ENCODE results near the gene SPATA31D3.
"Not testable (repeated sequence)": the region's sequence is repeated elsewhere in the genome, so short reads cannot be mapped to it uniquely, and the experiment has no call there.

SPATA31D3 gene

DNA sequence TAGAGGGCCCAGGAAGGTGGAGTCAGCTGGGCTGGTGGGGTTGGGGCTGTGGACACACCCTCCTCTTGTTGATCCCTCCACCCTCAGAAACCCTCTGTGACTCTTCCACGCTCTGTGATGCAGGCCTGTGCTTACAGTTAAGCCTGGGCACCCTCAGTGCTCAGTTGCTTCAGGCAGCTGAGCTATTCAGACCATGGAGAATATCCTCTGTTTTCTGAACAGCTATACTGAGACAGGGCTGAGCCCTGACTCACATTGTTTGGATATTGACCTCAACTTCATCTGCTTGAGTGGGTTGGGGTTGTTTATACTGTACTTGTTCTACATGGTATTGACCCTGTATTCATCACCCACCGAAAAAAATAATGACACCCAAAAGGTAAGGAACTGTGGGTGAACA lies at the start of gene SPATA31D3:
SPATA31D3 (plus strand) TSS at position 108 of the 400 bp plus-strand sequence; CDS start at position 194, 86 bp downstream.
- H3K9ac ChIP-seq (ENCODE audit: low read length); H3K27ac ChIP-seq (ENCODE audit: low read length); H3K36me3 ChIP-seq (ENCODE audit: control insufficient read depth, low read depth, low read length); H3K27me3 ChIP-seq (ENCODE audit: control insufficient read depth, insufficient read depth, low read length); H3K4me1 ChIP-seq (ENCODE audit: control insufficient read depth, low read depth, low read length); H3K9me3 ChIP-seq (ENCODE audit: control insufficient read depth, low read depth, low read length); H3K4me3 ChIP-seq (ENCODE audit: low read length): not testable (repeated sequence)

GRCh38 chr9:81893929-81894328 lies 49.4 kb upstream of the SPATA31D3 start:
- Histone ChIP-seq H3K4me3 (ENCODE audit: low read length) (no peak overlapping the region), H3K36me3 (ENCODE audit: control insufficient read depth, low read depth, low read length) (no peaks in the 10 kb centered on the region), H3K4me1 (ENCODE audit: control insufficient read depth, low read depth, low read length) (no peaks in the 10 kb centered on the region), H3K27ac (ENCODE audit: low read length) (no peak overlapping the region), H3K9ac (ENCODE audit: low read length) (no peak overlapping the region), H3K9me3 (ENCODE audit: control insufficient read depth, low read depth, low read length) (no peaks in the 10 kb centered on the region), H3K27me3 (ENCODE audit: control insufficient read depth, insufficient read depth, low read length) (no peaks in the 10 kb centered on the region)

DNA sequence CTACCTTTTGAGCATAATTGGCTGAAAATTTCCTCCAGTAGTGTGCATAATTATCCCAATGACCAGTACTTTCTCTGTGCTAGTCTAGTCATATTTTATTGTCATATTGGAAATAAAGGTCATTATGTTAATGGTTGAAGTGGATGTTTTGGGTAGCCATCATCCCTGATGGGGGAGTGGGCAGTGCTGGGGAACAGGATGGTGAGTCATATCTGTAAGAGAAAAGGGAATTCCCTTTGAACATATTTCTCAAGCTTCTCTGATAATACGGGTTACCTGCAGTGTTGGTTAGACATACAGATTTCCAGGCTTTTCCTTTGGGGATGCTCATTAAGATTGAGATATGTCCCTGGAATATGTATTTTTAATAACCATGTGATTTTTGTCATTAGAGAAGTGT lies 48.4 kb upstream of the SPATA31D3 start:
- H3K36me3 ChIP-seq (ENCODE audit: control insufficient read depth, low read depth, low read length), result no peaks in the 10 kb centered on the region
- no peaks in the 10 kb centered on the region for H3K27me3 ChIP-seq (ENCODE audit: control insufficient read depth, insufficient read depth, low read length)

DNA sequence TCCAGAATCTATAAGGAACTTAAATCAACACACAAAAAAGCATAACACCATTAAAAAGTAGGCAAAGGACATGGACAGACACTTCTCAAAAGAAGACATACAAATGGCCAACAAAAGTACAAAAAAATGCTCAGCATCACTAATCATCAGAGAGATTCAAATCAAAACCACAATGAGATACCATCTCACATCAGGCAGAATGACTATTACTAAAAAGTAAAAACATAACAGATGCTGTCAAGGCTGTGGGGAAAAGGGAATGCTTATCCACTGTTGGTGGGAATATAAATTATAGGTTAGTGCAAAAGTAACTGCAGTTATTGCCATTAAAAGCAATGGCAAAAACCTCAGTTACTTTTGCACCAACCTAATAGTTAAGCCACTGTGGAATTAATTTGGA lies 47.2 kb upstream of the SPATA31D3 start:
- H3K9me3 ChIP-seq (ENCODE audit: control insufficient read depth, low read depth, low read length), result no peaks in the 10 kb centered on the region
- no peak overlapping the region for H3K27ac ChIP-seq (ENCODE audit: low read length)
- H3K36me3 ChIP-seq (ENCODE audit: control insufficient read depth, low read depth, low read length), result no peaks in the 10 kb centered on the region
- no peak overlapping the region for H3K9ac ChIP-seq (ENCODE audit: low read length)
- no peaks in the 10 kb centered on the region for H3K27me3 ChIP-seq (ENCODE audit: control insufficient read depth, insufficient read depth, low read length)
- no peak overlapping the region for H3K4me3 ChIP-seq (ENCODE audit: low read length)
- H3K4me1 ChIP-seq (ENCODE audit: control insufficient read depth, low read depth, low read length), result peaks cover 5% of the 10 kb centered on the region

More for the DNA sequence above, 48.4 kb upstream of the SPATA31D3 start:
- Histone ChIP-seq H3K4me3 (ENCODE audit: low read length) (no peak overlapping the region), H3K9me3 (ENCODE audit: control insufficient read depth, low read depth, low read length) (no peaks in the 10 kb centered on the region), H3K4me1 (ENCODE audit: control insufficient read depth, low read depth, low read length) (no peaks in the 10 kb centered on the region), H3K9ac (ENCODE audit: low read length) (no peak overlapping the region), H3K27ac (ENCODE audit: low read length) (no peak overlapping the region)

GRCh38 chr9:81898851-81899250 lies 44.4 kb upstream of the SPATA31D3 start:
- no peaks in the 10 kb centered on the region for H3K9me3 ChIP-seq (ENCODE audit: control insufficient read depth, low read depth, low read length)
- no peaks in the 10 kb centered on the region for H3K36me3 ChIP-seq (ENCODE audit: control insufficient read depth, low read depth, low read length)
- H3K4me3 ChIP-seq (ENCODE audit: low read length), result no peak overlapping the region
- no peaks in the 10 kb centered on the region for H3K27me3 ChIP-seq (ENCODE audit: control insufficient read depth, insufficient read depth, low read length)
- peaks cover 5% of the 10 kb centered on the region for H3K4me1 ChIP-seq (ENCODE audit: control insufficient read depth, low read depth, low read length)
- no peak overlapping the region for H3K9ac ChIP-seq (ENCODE audit: low read length)
- H3K27ac ChIP-seq (ENCODE audit: low read length), result no peak overlapping the region

DNA sequence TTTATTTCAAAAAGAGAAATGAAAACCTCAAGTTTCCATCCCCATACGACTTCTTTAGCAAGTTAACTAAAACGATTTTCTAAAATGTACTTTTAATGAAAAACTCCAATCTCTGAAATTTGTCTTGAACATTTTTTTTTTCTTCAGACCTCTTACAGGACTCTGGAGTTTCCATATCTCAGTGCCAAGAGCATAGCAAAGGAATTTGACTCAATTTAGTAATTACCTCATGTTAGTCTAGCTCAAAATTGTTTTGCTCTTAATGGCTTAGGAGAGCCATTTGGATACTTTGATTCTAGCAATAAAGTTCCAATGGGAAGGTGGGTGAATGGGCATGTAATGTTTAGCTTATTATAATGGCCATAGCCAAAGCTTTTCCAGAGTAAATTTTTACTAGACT lies 41.1 kb upstream of the SPATA31D3 start:
- H3K4me3 ChIP-seq (ENCODE audit: low read length), result no peak overlapping the region
- H3K27me3 ChIP-seq (ENCODE audit: control insufficient read depth, insufficient read depth, low read length), result no peaks in the 10 kb centered on the region
- H3K27ac ChIP-seq (ENCODE audit: low read length), result no peak overlapping the region
- H3K36me3 ChIP-seq (ENCODE audit: control insufficient read depth, low read depth, low read length), result no peaks in the 10 kb centered on the region
- no peaks in the 10 kb centered on the region for H3K9me3 ChIP-seq (ENCODE audit: control insufficient read depth, low read depth, low read length)
- peaks cover 5% of the 10 kb centered on the region for H3K4me1 ChIP-seq (ENCODE audit: control insufficient read depth, low read depth, low read length)
- H3K9ac ChIP-seq (ENCODE audit: low read length), result no peak overlapping the region

DNA sequence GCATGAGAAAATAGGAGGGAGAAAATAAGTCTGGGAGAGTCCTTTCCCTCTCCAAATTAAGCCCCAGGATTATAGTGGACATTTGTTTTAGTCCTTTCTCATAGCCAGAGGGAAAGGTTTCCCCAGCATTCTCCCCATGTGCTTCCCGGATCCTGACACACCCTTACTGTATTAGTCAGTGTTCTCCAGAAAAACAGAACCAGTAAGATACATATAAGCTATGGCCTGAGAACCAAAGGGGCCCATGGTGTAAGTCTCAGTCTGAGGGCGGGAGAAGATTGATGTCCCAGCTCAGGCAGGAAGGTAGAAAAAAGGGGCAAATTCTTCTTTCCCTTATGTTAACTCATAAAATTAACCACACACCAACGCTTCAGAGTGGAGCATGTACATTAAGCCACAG lies 40.7 kb upstream of the SPATA31D3 start:
- Histone ChIP-seq H3K9ac (ENCODE audit: low read length) (no peak overlapping the region), H3K27me3 (ENCODE audit: control insufficient read depth, insufficient read depth, low read length) (no peaks in the 10 kb centered on the region), H3K4me3 (ENCODE audit: low read length) (no peak overlapping the region), H3K4me1 (ENCODE audit: control insufficient read depth, low read depth, low read length) (peaks cover 5% of the 10 kb centered on the region), H3K36me3 (ENCODE audit: control insufficient read depth, low read depth, low read length) (no peaks in the 10 kb centered on the region), H3K27ac (ENCODE audit: low read length) (no peak overlapping the region), H3K9me3 (ENCODE audit: control insufficient read depth, low read depth, low read length) (no peaks in the 10 kb centered on the region)

- Histone ChIP-seq H3K4me3 (ENCODE audit: low read length) (no peak overlapping the region), H3K27me3 (ENCODE audit: control insufficient read depth, insufficient read depth, low read length) (no peaks in the 10 kb centered on the region), H3K36me3 (ENCODE audit: control insufficient read depth, low read depth, low read length) (no peaks in the 10 kb centered on the region), H3K9ac (ENCODE audit: low read length) (no peak overlapping the region), H3K27ac (ENCODE audit: low read length) (no peak overlapping the region), H3K4me1 (ENCODE audit: control insufficient read depth, low read depth, low read length) (no peaks in the 10 kb centered on the region), H3K9me3 (ENCODE audit: control insufficient read depth, low read depth, low read length) (no peaks in the 10 kb centered on the region)
Observed at GRCh38 chr9:81906671-81907070, 36.6 kb upstream of the SPATA31D3 start.

GRCh38 chr9:81912135-81912534 lies 31.2 kb upstream of the SPATA31D3 start:
- Histone ChIP-seq H3K4me3 (ENCODE audit: low read length) (no peak overlapping the region), H3K27ac (ENCODE audit: low read length) (no peak overlapping the region), H3K9me3 (ENCODE audit: control insufficient read depth, low read depth, low read length) (no peaks in the 10 kb centered on the region), H3K27me3 (ENCODE audit: control insufficient read depth, insufficient read depth, low read length) (no peaks in the 10 kb centered on the region), H3K4me1 (ENCODE audit: control insufficient read depth, low read depth, low read length) (no peaks in the 10 kb centered on the region), H3K36me3 (ENCODE audit: control insufficient read depth, low read depth, low read length) (no peaks in the 10 kb centered on the region), H3K9ac (ENCODE audit: low read length) (no peak overlapping the region)

GRCh38 chr9:81915801-81916505 lies 27.3 kb upstream of the SPATA31D3 start:
- Histone ChIP-seq H3K27me3 (ENCODE audit: control insufficient read depth, insufficient read depth, low read length) (no peaks in the 10 kb centered on the region), H3K9me3 (ENCODE audit: control insufficient read depth, low read depth, low read length) (no peaks in the 10 kb centered on the region), H3K9ac (ENCODE audit: low read length) (no peak overlapping the region), H3K4me1 (ENCODE audit: control insufficient read depth, low read depth, low read length) (no peaks in the 10 kb centered on the region), H3K36me3 (ENCODE audit: control insufficient read depth, low read depth, low read length) (no peaks in the 10 kb centered on the region), H3K4me3 (ENCODE audit: low read length) (no peak overlapping the region), H3K27ac (ENCODE audit: low read length) (no peak overlapping the region)

DNA sequence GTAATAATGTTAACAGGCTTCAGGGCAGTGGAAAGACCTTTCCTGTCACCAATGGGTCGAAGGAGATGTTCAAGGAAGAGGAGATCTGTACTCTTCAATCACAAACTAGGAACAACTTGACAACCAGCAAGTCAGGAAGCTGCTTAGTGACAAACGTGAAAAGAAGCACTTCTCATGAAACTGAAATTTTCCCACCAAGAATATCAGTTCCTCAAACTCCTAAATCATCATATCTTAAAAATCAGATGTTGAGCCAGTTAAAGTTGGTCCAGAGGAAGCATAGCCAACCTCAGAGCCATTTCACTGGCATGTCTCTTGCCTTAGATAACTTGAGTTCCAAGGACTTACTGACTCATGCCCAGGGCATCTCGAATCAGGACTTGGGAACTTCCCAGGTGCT lies 24.8 kb upstream of the SPATA31D3 start:
- H3K27me3 ChIP-seq (ENCODE audit: control insufficient read depth, insufficient read depth, low read length); H3K4me1 ChIP-seq (ENCODE audit: control insufficient read depth, low read depth, low read length); H3K36me3 ChIP-seq (ENCODE audit: control insufficient read depth, low read depth, low read length); H3K9me3 ChIP-seq (ENCODE audit: control insufficient read depth, low read depth, low read length); H3K27ac ChIP-seq (ENCODE audit: low read length); H3K4me3 ChIP-seq (ENCODE audit: low read length); H3K9ac ChIP-seq (ENCODE audit: low read length): not testable (repeated sequence)

DNA sequence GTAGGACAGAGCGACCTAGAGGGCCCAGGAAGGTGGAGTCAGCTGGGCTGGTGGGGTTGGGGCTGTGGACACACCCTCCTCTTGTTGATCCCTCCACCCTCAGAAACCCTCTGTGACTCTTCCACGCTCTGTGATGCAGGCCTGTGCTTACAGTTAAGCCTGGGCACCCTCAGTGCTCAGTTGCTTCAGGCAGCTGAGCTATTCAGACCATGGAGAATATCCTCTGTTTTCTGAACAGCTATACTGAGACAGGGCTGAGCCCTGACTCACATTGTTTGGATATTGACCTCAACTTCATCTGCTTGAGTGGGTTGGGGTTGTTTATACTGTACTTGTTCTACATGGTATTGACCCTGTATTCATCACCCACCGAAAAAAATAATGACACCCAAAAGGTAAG lies 15.0 kb upstream of the SPATA31D3 start, which contains the start of gene SPATA31D4:
SPATA31D4 (plus strand) TSS at position 124 of the 400 bp plus-strand sequence; CDS start at position 210, 86 bp downstream.
- H3K9me3 ChIP-seq (ENCODE audit: control insufficient read depth, low read depth, low read length); H3K36me3 ChIP-seq (ENCODE audit: control insufficient read depth, low read depth, low read length); H3K9ac ChIP-seq (ENCODE audit: low read length); H3K27ac ChIP-seq (ENCODE audit: low read length); H3K4me1 ChIP-seq (ENCODE audit: control insufficient read depth, low read depth, low read length); H3K4me3 ChIP-seq (ENCODE audit: low read length); H3K27me3 ChIP-seq (ENCODE audit: control insufficient read depth, insufficient read depth, low read length): not testable (repeated sequence)
